Putamen (tissue), 1 donor: ENCODE results near the gene RNF32.
"Not testable (repeated sequence)": the region's sequence is repeated elsewhere in the genome, so short reads cannot be mapped to it uniquely, and the experiment has no call there.

Experiments used
- DNase-seq: peaks from one replicate; pipeline ENCODE4 v3.0.0-alpha.2; 2016; ENCODE audit warnings: low spot score

RNF32 gene

GRCh38 chr7:156675721-156676120 is 35.1 kb downstream of the RNF32 start:
- DNase-seq: no peak

- DNase-seq: no peak
Measured at GRCh38 chr7:156676263-156676662, 35.7 kb downstream of the RNF32 start.

- DNase-seq: no peak
Measured at GRCh38 chr7:156677374-156678054, 36.9 kb downstream of the RNF32 start.

- DNase-seq: no peak
Measured at GRCh38 chr7:156680281-156680680, 39.7 kb downstream of the RNF32 start.

- no peak for DNase-seq
Measured at GRCh38 chr7:156682928-156683327, 42.4 kb downstream of the RNF32 start.

GRCh38 chr7:156684251-156684650 is 43.7 kb downstream of the RNF32 start:
- DNase-seq: no peak

- DNase-seq: no peak
Measured at GRCh38 chr7:156684661-156685060, 44.1 kb downstream of the RNF32 start.

GRCh38 chr7:156691764-156692163 is 51.2 kb downstream of the RNF32 start:
- no peak for DNase-seq

GRCh38 chr7:156692849-156693248 is 52.3 kb downstream of the RNF32 start:
- no peak for DNase-seq

- no peak for DNase-seq
Measured at GRCh38 chr7:156693627-156694026, 53.1 kb downstream of the RNF32 start.

- not testable (repeated sequence) for DNase-seq
Measured at GRCh38 chr7:156697283-156697682, 56.7 kb downstream of the RNF32 start.

GRCh38 chr7:156698512-156698911 is 57.9 kb downstream of the RNF32 start:
- not testable (repeated sequence) for DNase-seq

- DNase-seq: not testable (repeated sequence)
Measured at GRCh38 chr7:156701787-156702186, 61.2 kb downstream of the RNF32 start.

GRCh38 chr7:156702399-156702798 is 61.8 kb downstream of the RNF32 start:
- no peak for DNase-seq

GRCh38 chr7:156703209-156703608 is 62.6 kb downstream of the RNF32 start:
- no peak for DNase-seq

- no peak for DNase-seq
Measured at GRCh38 chr7:156703773-156704482, 63.4 kb downstream of the RNF32 start.

- no peak for DNase-seq
Measured at GRCh38 chr7:156722043-156722826, 81.7 kb downstream of the RNF32 start.

GRCh38 chr7:156725073-156725472 is 84.5 kb downstream of the RNF32 start:
- DNase-seq: no peak

GRCh38 chr7:156725936-156726335 is 85.4 kb downstream of the RNF32 start:
- no peak for DNase-seq
